HG02840 (cell line): Measurements from ENCODE around the gene PSAT1.

Source experiments
- ATAC-seq: cut with Tn5 transposase; IDR thresholded peaks from one replicate; pipeline ENCODE4 v1.9.1; 2021; ENCODE audit warnings: mild to moderate bottlenecking, moderate library complexity, moderate number of reproducible peaks; ENCODE audit not compliant: unreplicated experiment, low FRiP score

PSAT1 gene

DNA sequence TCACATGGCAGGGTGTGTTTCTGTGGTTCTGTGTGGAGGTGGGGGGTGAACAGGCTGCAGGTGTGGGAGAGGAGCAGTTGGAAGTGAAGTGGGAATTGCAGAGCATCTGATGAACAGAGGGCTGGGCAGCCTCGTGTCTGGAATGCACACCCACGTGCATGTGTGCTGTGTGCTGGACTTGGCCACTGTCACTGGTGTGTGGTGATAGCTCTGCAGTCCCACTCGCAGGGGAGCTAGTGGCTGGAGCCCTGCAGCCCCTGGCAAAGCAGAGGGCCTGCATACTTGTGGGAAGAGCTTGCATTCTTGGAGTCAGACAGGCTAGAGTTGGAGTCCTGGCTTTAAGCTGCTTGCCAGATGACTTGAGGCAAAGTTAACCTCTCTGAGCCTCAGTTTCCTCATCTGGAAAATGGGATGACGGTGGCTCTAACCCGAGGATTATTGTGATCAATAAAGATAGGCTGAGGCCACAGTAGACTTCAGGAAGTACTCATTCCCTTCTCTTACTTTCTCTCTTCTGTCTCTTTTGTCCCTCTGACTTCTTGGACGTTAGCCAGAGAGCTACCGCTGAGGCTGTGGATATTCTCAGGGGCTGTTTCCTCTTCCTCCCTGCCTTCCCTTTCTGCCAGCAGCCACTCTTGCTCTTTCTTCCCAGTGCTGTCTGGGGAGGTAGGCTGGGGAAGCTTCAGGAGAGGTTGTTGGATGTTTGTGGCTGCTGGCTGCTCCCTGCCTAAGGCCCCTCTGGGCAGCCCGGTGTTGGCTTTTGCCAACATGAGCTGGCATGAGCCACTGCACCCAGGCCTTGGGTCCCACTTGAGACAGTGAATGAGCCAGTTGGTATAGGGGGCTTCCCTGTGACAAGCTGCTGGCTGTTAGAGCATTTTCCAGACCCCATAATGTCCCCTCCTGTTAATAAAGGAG, 18.3 kb downstream of the PSAT1 start:
- no peak for ATAC-seq

DNA sequence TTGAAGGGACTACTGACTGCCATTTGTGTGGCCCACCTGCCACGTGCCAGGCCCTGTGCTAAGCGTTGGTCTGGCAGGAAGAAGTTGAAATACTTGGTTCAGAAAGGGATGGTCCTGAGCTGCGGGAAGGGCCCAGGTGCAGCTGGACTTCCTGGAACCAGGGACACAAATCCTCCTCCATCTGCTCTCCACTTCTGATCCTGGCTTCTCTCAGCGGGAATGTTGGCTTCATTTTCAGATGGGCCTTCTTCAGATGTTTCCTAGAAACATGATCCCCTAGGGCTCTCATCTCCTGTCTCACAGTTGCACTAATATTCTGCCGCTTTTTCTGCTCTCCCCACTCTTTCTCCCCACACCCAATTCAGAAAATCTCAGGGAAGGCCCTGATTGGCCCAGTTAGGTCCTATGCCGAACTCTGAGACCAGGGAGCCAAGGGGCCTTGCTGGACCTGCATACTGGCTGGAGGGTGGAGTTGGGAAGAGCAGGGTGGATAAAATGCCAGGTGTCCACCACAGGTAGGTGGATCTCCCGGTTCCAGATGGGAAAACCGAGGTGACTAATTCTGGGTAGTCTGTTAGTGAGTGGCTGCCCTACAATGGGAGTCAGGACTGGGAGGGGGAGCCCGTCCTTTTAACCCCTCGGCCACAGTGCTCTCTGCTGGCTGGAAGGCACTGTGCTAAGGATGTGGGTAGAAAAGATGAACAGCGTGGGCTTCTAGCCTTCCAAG, 19.4 kb downstream of the PSAT1 start:
- no peak for ATAC-seq

DNA sequence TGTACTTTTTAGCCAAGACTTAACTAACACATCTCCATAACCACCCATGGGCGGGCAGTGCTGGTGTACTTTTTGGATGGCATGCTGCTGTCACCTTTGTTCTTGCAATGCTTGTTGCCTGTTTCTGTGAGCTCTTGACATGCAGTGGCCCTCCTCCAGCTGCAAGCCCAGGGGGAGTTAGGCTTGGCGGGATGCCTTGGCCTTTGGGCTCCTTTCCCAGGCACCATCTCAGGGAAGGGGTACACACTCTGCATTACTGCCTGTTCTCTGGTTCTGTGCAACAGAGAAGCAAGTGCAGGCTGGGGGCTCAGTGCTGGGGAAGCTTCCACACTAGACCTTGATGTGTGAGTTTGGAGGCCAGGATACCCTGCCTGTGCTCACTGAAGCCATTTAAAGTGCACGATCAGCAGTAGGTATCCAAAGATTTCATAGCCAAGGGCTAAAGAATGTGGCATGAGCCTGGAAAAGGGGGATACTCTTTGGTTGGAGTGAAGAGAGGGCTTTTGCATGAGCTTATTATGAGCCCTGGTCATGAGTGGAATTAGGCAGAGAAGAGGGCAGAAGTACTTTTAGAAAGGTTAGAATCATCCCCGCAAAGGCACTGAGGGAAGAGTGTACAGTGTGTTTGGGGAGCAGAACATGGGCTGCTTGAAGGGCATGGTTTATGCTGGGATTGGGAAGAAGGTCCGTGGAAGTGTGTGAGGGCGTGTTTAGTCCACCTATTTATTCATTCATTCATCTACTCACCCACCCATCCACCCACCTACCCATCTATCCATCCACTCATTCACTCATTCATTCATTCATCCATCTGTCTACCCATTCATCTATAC, 22.5 kb downstream of the PSAT1 start:
- no peak for ATAC-seq

DNA sequence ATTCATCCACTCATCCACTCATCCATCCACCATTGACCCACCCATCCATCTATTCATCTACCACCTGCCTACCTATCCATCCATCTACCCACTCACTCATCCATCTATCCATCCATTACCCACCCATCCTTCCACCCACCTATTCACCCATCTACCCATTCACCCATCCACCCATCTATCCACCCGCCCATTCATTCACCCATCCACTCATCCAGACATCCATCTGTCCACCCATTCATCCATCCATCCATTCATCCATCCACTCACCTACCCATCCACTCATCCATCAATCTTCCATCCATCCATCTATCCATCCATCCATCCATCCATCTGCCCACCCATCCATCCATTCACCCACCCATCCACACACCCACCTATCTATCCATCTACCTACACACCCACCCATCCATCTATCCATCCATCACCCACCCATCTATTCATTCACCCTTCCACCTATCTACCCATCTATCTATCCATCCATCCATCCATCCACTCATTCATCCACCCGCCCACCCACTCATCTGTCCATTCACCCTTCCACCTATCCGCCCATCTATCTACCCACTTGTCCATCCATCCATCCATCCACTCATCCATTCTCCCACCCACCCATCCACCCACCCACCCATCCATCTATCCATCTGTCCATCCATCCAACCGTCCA, 23.2 kb downstream of the PSAT1 start:
- no peak for ATAC-seq

DNA sequence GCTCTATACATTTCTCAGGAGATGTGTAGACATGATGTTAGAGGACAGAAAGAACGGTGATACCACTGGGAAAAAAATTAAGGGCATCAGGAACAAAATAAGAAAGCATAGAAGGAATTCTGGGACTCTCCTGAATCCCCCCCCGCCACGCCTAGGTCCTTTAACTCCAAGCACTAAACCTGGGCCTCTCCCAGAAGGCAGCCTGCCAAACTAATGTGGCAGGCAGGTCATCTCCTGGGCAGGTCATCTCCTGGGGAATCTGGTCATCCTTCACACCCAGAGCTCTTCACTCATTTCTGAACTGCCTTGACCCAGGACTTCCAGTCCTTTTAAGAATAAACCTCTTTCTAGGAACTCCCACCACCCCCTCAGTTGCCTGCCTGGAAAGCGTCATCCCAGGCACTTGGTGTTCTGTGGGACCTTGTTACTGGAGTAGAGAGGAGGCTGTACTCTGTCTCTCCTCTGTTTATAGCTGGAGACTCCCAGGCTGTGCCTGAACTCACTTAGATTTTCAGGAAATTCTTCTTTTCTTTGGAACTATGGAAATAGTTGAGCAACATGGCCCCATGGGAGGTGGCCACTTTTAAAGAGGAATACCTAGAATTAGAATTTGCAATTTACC, 24.1 kb downstream of the PSAT1 start:
- no peak for ATAC-seq

DNA sequence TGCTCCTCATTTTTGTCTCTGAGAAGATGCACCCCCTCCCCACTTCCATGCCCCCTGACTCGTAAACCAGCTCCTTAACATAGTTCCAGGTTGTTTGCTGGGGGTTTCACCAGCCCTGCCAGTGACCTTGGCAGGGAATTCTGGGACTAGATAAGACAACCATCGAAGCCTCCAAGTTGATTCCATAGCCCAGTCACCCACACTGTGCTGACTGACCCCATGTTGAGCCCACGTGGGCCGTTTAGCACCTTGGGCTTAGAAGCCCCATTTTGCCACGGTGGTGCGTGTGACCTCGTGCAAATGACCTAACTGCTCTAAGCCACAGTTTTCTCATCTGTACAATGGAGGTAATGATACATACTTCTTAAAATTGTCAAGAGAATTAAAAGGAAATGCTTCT, 24.6 kb downstream of the PSAT1 start:
- no peak for ATAC-seq

DNA sequence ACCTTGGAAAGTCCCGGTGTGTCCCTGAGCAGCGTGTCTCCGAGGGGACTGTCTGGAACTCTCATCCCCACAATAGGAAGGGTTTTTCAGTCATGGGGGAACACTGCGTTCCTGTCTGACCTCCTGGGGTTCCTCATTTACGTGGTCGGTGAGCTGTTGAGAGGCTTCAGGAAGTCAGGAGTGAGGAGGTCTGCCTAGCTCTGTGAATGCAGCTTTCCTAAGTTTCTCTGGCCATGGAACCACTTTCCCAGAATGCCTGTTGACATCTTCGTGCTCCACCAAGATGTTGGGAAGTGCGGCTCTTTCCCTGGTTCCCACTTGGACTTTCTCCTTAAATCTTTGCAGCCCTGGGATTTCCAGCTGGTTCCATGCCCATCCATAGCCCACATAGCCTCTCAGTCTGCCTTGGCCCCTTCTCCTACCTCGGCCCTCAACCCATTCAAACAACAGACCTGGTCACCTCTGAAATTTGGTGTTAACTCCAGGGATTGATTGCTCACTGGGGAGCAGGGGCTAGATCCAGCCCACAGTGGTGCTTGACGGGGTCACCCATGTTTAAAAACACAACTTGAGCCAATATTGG, 27.2 kb downstream of the PSAT1 start:
- no peak for ATAC-seq

DNA sequence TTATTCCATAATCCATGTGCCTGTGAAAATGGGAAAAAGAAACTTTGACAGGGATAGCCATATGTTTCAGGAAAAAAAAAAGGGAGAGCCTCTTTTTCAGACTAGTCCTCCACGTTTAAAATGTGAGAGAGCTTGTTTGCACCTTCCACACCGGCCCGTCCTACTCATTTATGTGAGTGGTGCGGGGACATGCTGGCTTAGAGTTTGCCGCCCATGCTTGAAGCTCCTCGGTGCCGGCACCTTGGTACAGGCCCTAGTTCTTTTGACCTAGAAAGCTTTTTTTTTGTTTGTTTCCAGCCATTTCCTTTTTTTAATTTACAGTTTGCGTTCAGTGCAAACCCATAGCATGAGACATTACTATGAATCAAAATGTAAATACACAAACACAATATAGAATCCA, 27.8 kb downstream of the PSAT1 start:
- ATAC-seq, result no peak

DNA sequence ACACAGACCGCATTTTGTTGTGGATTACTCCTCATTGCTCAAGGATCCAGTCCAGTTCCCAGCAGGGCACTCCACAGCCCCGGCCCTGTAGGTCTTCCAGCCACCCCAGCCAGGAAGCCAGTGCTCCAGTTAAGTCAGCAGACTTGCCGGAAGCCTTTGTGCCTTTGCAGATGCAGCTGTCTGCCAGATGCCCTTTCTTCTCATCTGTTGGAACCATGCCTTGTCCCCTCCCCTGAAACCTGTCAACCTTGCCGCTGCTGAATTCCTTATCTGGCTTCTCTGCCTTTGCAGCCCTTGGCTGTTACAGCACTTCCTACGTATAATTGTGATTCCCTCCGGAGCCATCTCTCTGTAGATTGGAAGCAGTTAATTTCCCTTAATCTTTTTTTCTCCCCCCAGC, 28.4 kb downstream of the PSAT1 start:
- no peak for ATAC-seq

DNA sequence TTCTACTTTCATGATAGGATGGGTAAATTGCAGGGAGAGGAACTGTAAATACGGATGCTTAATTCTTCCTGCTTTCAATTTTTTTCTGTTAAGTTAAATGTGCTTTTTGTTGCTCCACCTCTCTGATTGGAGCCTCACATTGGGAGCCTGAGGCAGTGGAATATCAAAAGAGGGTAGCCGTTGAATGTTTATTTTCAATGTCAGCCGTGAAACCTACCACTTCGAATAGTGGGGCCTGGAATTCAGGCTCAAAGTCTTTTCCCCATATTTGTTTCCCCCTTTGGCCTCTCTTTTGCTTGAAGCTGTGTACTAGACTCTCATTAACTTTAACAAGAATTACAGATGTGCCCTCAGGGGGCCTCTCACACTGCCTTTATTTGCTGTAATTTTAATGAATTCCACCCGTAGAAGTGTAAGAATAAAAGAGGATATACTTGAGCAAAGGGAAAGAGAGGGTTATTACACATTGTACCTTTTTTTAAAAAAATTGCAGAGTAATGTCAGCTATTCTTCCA, 29.0 kb downstream of the PSAT1 start:
- no peak for ATAC-seq

DNA sequence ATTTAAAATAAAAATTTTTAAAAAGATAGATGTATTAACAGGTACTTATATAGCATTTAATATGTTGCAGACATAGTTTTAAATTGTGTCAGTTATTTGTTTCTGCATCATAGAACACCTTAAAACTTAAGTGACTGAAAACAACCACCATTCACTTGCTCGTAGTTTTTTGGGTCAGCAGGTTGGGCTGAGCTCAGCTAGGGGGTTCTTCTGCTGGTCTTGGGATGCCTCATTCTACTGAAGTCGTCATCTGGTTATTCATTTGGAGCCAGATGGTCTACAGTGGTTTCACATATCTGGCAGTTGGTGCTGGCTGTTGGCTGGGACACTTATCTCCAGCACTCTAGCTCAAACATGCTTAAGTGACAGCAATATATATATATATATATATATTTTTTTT, 29.6 kb downstream of the PSAT1 start:
- no peak for ATAC-seq

DNA sequence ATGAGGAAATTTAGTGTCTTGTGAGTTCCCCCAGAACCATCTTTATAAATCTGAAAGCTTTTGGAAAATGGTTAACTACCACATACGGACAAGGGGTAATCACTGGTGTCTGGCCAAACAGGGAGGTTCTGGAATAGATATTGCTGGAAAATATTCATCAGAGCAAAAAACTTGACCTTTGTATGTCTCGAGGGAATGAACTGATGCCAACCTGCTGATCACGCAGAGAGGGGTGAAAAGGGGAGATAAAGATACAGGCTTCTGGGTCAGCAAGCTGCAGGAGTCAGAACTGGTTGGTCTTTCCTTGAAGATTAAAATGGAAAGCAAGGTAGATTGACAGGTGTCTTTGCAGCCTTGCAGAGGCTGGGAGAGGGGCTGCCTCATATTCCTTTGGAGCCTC, 35.5 kb downstream of the PSAT1 start:
- ATAC-seq, result no peak

DNA sequence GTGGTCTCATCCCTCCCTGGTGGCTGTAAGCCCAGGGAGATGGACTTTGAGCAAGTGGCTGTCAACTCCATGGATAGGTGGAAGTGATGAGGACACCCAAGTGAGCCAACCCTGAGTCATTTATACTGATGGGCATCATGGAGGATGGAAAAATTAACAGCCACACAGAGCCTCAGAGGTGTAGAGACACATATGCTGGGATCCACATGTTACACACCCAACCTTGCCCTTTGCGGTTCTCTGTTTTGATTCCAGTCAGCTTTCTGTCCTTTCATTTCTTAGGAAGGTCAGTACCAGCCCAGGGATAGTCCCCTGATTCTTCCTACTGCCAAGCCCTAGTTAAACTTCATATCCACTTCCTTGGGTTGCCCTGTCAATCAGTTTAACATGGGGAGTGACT, 51.9 kb downstream of the PSAT1 start:
- ATAC-seq, result no peak

DNA sequence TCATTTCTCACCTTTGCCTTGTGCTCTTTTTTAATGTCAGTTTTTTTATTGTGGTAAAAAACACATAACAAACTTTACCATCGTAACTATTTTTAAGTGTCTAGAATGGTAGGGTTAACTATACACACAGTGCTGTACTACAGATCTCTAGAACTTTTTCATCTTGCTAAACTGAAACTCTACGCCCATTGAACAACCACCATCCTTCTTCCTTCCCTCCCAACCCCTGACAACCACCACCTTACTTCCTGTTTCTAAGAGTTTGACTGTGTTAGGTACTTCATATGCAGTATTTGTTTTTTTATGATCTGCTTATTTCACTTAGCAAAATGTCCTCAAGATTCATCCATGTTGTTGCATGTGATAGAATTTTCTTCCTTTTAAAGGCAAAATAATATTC, 54.9 kb downstream of the PSAT1 start:
- no peak for ATAC-seq

DNA sequence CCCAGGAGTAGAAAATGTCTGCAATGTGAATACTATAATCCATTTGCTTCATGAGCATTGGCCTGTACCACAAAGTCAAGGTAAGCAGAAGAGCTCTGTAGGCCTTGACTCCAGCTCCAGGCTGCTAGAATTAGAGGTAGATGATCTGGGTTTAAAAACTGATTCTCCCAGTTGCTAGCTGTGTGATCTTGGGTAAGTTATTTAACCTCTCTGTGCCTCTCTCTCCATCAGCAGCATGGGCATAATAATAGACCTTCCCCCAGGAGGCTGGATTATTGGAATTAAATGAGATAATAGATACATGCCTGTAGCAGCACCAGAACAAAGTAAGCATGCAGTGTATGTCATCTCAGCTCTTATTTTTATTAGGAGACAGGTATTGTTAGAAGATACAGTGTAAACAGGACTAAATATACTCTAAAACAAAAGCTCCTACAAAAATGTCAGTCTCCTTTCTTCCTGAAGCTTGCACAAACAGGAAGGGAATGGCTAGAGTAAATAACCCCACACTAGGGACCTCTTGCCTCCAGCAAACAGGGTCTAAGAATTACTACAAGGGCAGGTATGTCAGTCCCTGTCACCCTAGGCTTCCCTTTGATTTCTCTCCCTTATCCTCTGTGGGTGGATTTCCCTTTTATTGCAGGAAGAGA, 57.5 kb downstream of the PSAT1 start:
- no peak for ATAC-seq

DNA sequence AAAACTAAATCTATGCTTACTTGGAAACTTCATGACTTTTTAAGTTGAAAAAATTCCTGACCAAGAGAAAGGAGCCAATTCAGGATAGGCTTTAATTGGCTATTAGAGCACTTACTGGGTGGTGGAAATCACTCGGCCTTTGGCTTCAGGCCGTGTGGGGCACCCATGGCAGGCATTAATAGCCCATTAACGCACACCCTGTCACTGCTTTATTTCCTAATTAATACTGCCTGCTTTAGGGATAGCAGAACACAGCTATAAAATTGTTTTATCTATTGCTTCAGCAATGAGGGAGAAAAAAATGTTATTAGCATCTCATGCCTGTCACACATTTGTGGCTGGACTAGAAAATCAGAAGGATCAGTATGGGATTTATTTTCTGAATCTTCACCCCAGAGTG, 58.1 kb downstream of the PSAT1 start:
- ATAC-seq, result no peak

DNA sequence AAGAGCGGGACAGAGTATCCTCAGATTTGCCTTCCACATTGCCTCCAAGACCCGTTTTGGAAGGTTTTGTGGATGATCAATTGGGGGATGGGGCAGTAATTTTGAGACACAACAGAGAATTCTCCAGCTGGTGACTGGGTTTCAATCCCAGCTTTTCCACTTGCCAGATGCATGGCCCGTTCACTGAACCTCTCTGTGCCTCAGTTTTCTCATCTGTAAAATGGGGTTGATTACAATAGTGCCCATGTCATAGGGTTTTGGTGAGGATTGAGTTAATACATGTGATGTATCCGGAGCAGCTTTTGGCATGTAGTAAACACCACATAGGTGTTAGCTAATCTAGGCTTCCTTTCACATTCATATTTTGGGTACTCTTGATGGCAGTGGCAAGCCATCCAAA, 59.7 kb downstream of the PSAT1 start:
- ATAC-seq, result no peak

DNA sequence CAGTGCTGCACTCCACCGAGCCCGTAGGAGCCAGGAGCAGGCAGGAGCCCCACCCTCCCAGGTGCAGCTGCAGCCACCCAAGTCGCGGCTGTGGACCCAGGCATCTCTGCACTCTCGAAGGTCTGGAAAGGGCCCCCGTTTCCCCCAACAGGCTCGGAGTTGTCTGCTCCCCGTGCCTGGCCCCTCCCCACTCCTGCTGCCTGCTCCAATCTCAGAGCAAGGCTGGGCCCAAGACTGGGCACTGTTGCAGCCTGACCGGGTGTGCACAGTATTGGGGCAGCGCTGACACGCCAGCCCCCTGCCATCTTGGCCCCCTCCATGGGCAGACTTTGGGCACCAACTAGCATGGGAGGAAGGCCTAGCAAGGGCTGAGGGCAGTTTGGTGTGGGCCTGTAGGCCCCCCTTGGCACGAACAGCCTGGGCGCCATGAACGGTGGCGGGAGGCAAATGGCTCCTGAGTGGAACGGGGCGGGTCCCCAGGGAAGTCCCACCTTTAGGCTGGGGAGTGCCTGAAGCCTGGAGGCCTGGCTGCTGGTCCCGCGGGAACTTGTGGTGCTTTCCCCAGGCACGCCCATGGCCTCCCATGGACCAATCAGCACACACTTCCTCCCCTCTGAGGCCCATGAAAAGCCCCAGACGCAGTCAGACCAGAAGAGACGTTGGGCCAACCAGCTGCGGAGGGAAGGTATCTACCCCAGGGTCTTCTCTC, 60.4 kb downstream of the PSAT1 start:
- ATAC-seq, result no peak
